Measurements from ENCODE around the gene ZEB2. TPM values are rescaled to one million over a fixed set of nuclear protein-coding genes. Genes with fewer than 3 reads are reported as not detected.

ZEB2 gene
- total RNA-seq, 4 donors from 2014 or later: 168 to 344 (median 251) TPM

GRCh38 chr2:144466637-144467036, 53.3 kb downstream of the ZEB2 start:
- no peak for TF ChIP-seq CTCF (IDR thresholded peaks at IDR 0.05)
- no peak for DNase-seq (ENCODE audit: low spot score)
- no peak for ATAC-seq (ENCODE audit: low FRiP score)

- TF ChIP-seq CTCF (IDR thresholded peaks at IDR 0.05): no peak
- DNase-seq (ENCODE audit: low spot score) (no peak), ATAC-seq (ENCODE audit: low FRiP score) (no peak)
Observed at GRCh38 chr2:144465749-144466148, 54.2 kb downstream of the ZEB2 start.

DNA sequence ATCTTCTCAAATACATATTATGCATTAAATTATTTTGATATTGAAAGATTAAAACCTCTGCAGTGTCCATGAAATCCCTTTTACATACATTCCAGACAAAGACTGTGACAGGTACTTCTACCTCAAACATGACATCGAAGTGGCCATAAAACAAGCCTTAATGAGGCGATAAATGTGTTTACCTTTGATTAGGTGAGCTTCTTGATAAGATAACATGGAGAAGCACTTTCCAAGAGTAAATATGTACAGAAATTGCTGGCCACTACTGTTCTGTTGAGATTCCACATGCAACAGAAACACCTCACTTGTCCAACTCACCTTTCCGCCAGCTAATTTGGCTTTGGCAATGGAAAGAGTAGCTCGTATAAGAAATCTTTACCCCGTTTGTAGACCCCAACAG, 55.2 kb downstream of the ZEB2 start:
- TF ChIP-seq CTCF (IDR thresholded peaks at IDR 0.05): no peak
- DNase-seq (ENCODE audit: low spot score) (no peak), ATAC-seq (ENCODE audit: low FRiP score) (no peak)

GRCh38 chr2:144463266-144463665, 56.7 kb downstream of the ZEB2 start:
- DNase-seq (ENCODE audit: low spot score): no peak
- no peak for TF ChIP-seq CTCF (IDR thresholded peaks at IDR 0.05)
- ATAC-seq (ENCODE audit: low FRiP score): no peak

GRCh38 chr2:144462266-144462665, 57.7 kb downstream of the ZEB2 start:
- no peak for TF ChIP-seq CTCF (IDR thresholded peaks at IDR 0.05)
- ATAC-seq (ENCODE audit: low FRiP score): no peak
- DNase-seq (ENCODE audit: low spot score): no peak

DNA sequence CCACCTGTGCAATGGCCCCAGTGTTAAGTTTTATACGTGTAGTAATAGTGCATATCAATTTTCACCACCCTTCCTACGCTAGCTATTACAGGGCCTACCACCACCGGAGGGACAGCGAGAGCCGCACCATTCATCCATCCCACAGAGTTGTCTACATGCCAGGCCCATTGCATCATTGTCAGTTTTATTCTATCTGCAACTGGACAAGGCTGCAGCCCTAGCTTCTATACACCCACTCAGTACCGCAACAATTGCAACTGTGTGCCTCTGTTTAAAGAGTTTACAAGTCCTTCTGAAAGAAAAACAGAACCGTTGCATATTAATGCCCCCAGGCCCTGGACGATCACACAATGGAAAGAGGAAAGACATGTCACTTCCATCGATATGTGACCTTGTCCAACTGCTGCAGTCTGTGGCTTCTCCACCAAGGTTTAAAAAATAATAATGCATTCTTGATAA, 58.6 kb downstream of the ZEB2 start:
- no peak for TF ChIP-seq CTCF (IDR thresholded peaks at IDR 0.05)
- ATAC-seq (ENCODE audit: low FRiP score) (no peak), DNase-seq (ENCODE audit: low spot score) (no peak)

- no peak for DNase-seq (ENCODE audit: low spot score)
- no peak for TF ChIP-seq CTCF (IDR thresholded peaks at IDR 0.05)
- ATAC-seq (ENCODE audit: low FRiP score): no peak
Observed at GRCh38 chr2:144460727-144461307, 59.1 kb downstream of the ZEB2 start.

All from omental fat pad (tissue), 4 donors.